GM12892 (cell line): ENCODE measurements around the gene PLCG2.

Experiments used
- POLR2A ChIP-seq: IDR thresholded peaks from 2 replicates; pipeline ENCODE4 v1.6.1; 2011; ENCODE audit warnings: low read depth, low read length, control low read depth
- TAF1 ChIP-seq: IDR thresholded peaks from 2 replicates; pipeline ENCODE4 v1.6.1; 2011; ENCODE audit warnings: low read depth, mild to moderate bottlenecking, control low read depth, low read length, borderline replicate concordance

DNA sequence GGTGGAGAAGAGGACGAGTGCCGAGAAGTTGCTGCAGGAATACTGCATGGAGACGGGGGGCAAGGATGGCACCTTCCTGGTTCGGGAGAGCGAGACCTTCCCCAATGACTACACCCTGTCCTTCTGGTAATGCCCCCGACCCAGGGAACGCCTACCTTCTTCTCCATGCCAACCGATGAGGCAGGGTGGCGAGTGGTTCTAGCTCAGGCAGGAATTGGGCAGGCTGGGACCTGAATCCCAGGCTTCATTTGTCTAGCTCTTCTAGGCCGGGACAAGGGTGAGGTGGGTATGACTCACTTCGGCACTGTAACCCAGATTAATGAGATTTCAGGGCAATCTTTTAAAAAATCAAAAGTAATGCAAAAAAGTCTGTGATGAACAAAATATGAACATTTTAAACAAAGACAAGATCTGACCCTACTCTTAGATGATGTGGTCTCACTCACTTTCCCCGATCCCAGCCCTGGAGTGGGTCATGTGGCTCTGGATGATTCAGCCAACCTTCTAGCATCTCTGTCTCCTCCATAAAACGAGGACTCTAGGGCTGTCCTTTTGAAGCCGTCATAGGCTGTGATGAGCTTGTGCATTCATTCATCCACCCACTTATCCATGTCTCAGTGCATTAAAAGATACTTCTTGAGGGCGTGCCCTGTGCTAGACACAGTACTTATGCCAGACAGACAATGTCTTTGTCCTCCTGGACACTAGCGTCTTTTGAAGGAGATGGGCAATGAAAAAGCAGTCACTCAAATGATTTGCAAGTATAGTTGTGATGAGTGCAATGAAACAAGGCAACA, 129.6 kb downstream of the PLCG2 start:
- TF ChIP-seq POLR2A = no peak
- no peak for TF ChIP-seq TAF1
